OCI-LY1 (cell line): ENCODE measurements around the gene C13orf46.

ENCODE experiments used
- H2AFZ ChIP-seq: fragments of 200-600 bp; sonication (generic), shearing (Covaris generic); 2 replicates; pipeline ENCODE4 v1.6.0; 2014; ENCODE audit warnings: antibody characterized with exemption, mild to moderate bottlenecking, low read length
- H3F3A ChIP-seq: fragments of 200-600 bp; sonication (generic), shearing (Covaris generic); 2 replicates; pipeline ENCODE4 v1.6.0; 2014; ENCODE audit warnings: mild to moderate bottlenecking, antibody characterized with exemption, low read length, moderate library complexity; ENCODE audit not compliant: insufficient read depth
- H3K27ac ChIP-seq: fragments of 200-600 bp; sonication (generic); 2 replicates; pipeline ENCODE4 v1.5.1; 2014; ENCODE audit warnings: low read length, mixed run types, mild to moderate bottlenecking, low read depth; ENCODE audit not compliant: poor library complexity, severe bottlenecking
- H3K27me3 ChIP-seq: fragments of 200-600 bp; sonication (generic); 2 replicates; pipeline ENCODE4 v1.6.0; 2014; ENCODE audit warnings: antibody characterized with exemption, mild to moderate bottlenecking, low read length, moderate library complexity; ENCODE audit not compliant: insufficient read depth
- H3K36me3 ChIP-seq: fragments of 200-600 bp; sonication (generic); 2 replicates; pipeline ENCODE4 v1.6.1; 2014; ENCODE audit warnings: mild to moderate bottlenecking, antibody characterized with exemption, low read length, moderate library complexity, mixed read lengths; ENCODE audit not compliant: insufficient read depth
- H3K4me1 ChIP-seq: fragments of 200-600 bp; sonication (generic); 2 replicates; pipeline ENCODE4 v1.5.1; 2014; ENCODE audit warnings: mild to moderate bottlenecking, low read length, moderate library complexity; ENCODE audit not compliant: insufficient read depth, severe bottlenecking
- H3K4me2 ChIP-seq: fragments of 200-600 bp; sonication (generic), shearing (Covaris generic); 2 replicates; pipeline ENCODE4 v1.6.1; 2014; ENCODE audit warnings: low read length
- H3K4me3 ChIP-seq: fragments of 200-600 bp; sonication (generic); 2 replicates; pipeline ENCODE4 v1.5.1; 2014; ENCODE audit warnings: low read length, low read depth, mild to moderate bottlenecking, mixed read lengths; ENCODE audit not compliant: poor library complexity, severe bottlenecking
- H3K79me2 ChIP-seq: fragments of 200-600 bp; shearing (Covaris generic); 2 replicates; pipeline ENCODE4 v1.6.1; 2016; ENCODE audit warnings: mixed run types, low read length, mixed read lengths; ENCODE audit not compliant: insufficient read depth
- H3K9ac ChIP-seq: fragments of 200-600 bp; sonication (generic), shearing (Covaris generic); 2 replicates; pipeline ENCODE4 v1.6.1; 2014; ENCODE audit warnings: mild to moderate bottlenecking, low read length, mixed read lengths
- H3K9me2 ChIP-seq: fragments of 200-600 bp; sonication (generic), shearing (Covaris generic); 2 replicates; pipeline ENCODE4 v1.6.1; 2014; ENCODE audit warnings: low read depth, mild to moderate bottlenecking, low read length, mixed read lengths
- H3K9me3 ChIP-seq: fragments of 200-600 bp; shearing (Covaris generic); 2 replicates; pipeline ENCODE4 v1.6.1; 2014; ENCODE audit warnings: low read length, mixed read lengths
- H4K20me1 ChIP-seq: fragments of 200-600 bp; sonication (generic), shearing (Covaris generic); 2 replicates; pipeline ENCODE4 v1.6.0; 2016; ENCODE audit warnings: mild to moderate bottlenecking, low read length; ENCODE audit not compliant: insufficient read depth
- CTCF ChIP-seq: fragments of 200-600 bp; sonication (generic), shearing (Covaris generic); IDR thresholded peaks from 2 replicates; pipeline ENCODE4 v1.5.1; 2017; ENCODE audit warnings: mild to moderate bottlenecking, antibody characterized with exemption, low read length, moderate library complexity, mixed read lengths
- EZH2 ChIP-seq: fragments of 200-600 bp; sonication (generic), shearing (Covaris generic); IDR thresholded peaks from 2 replicates; pipeline ENCODE4 v1.8.0; 2017; ENCODE audit warnings: borderline replicate concordance, mixed run types, mild to moderate bottlenecking, antibody characterized with exemption, low read length, moderate library complexity, mixed read lengths

C13orf46 gene

DNA sequence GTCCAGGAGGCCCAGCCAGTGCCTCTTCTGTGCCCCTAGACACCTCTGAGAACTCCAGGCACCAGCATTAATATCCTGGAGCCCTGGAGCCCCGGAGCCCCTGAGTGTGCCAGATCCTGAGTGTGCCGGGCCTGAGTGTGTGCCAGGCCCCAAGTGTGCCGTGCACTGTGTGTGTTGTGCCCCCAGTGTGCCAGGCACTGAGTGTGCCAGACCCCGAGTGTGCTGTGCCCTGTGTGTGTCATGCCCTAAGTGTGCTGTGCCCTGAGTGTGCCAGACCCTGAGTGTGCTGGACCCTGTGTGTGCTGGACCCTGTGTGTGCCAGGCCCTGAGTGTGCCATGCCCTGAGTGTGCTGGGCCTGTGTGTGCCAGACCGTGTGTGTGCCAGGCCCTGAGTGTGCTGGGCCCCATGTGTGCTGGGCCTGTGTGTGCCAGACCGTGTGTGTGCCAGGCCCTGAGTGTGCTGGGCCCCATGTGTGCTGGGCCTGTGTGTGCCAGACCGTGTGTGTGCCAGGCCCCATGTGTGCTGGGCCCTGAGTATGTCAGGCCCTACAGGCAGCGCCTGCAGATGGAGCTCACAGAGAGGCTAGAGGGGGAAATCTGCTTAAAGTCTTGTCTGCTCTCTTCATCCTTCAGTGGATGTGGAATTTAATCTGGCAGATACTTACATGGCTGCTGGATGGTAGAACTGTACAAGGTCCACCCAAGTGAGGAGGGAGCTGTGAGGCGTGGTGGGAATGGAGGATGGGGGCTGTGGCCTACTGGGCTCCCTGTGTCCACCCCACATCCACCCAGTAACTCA is 53.9 kb downstream of the C13orf46 start:
- Histone ChIP-seq H3K9me2 (no peaks in the 10 kb centered on the region), H3K36me3 (no peaks in the 10 kb centered on the region; the same call in 1 of the 2 replicates), H3K4me2 (no peak overlapping the region), H3K27me3 (peaks cover 7% of the 10 kb centered on the region; the same call in 1 of the 2 replicates), H3K9me3 (peaks cover 3% of the 10 kb centered on the region; the same call in 1 of the 2 replicates), H3F3A (no peaks in the 10 kb centered on the region), H3K4me3 (no peak overlapping the region), H3K79me2 (no peaks in the 10 kb centered on the region), H3K27ac (no peak overlapping the region), H3K4me1 (no peaks in the 10 kb centered on the region), H3K9ac (no peak overlapping the region), H2AFZ (no peak overlapping the region), H4K20me1 (no peaks in the 10 kb centered on the region)
- TF ChIP-seq EZH2 (no peak), CTCF (no peak)

DNA sequence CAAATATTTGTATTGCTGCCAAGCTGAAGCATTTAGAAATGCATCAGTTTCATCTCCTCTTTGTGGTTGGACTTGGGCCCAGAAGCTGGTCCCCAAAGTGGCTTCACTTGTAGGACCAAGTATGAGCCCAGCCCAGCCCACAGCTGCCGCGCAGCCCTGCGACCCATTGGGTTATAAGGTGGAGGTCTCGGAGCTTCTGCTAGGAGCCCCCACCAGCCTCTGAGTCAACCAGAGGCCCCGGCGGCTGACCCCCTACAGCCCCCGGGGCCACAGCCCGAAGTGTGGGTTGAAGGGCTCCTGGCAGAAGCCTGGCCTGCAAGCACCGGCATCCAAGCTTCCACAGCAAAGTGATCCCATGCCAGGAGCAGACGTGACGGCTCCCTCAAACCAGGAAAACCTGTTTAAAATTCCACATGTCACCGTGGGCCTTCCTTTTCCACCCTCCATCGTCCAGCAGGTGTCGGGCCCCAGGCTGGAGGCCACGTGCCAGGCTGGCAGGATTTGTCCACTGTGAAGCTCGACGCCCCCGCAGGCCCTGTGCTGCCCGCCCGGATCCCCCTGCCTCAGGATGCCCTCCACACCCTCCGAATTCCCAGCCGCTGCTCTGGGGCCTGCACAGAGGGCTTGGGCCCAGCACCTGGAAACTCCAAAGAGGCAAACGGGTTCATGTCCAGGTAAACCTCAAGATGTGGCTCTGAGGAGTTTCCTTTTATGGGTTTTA is 54.7 kb downstream of the C13orf46 start:
- H3K4me2 ChIP-seq = no peak overlapping the region
- H3K79me2 ChIP-seq = no peaks in the 10 kb centered on the region
- no peaks in the 10 kb centered on the region for H4K20me1 ChIP-seq
- no peaks in the 10 kb centered on the region; the same call in 1 of the 2 replicates for H3K36me3 ChIP-seq
- H3K9ac ChIP-seq = no peak overlapping the region
- peaks cover 3% of the 10 kb centered on the region; the same call in 1 of the 2 replicates for H3K9me3 ChIP-seq
- no peak overlapping the region for H3K27ac ChIP-seq
- H3F3A ChIP-seq = no peaks in the 10 kb centered on the region
- TF ChIP-seq EZH2 = no peak
- TF ChIP-seq CTCF = no peak
- H2AFZ ChIP-seq = no peak overlapping the region
- H3K4me3 ChIP-seq = no peak overlapping the region
- H3K9me2 ChIP-seq = no peaks in the 10 kb centered on the region
- no peaks in the 10 kb centered on the region for H3K4me1 ChIP-seq
- H3K27me3 ChIP-seq = peaks cover 7% of the 10 kb centered on the region; the same call in 1 of the 2 replicates

- H3K27me3 ChIP-seq = peaks cover 7% of the 10 kb centered on the region; the same call in 1 of the 2 replicates
- H3K27ac ChIP-seq = no peak overlapping the region
- H3K9ac ChIP-seq = no peak overlapping the region
Observed at GRCh38 chr13:113918580-113918979, 55.3 kb downstream of the C13orf46 start.

More at GRCh38 chr13:113918580-113918979, 55.3 kb downstream of the C13orf46 start:
- Histone ChIP-seq H2AFZ (no peak overlapping the region), H4K20me1 (no peaks in the 10 kb centered on the region), H3K9me3 (peaks cover 3% of the 10 kb centered on the region; the same call in 1 of the 2 replicates), H3K36me3 (no peaks in the 10 kb centered on the region; the same call in 1 of the 2 replicates), H3K4me1 (no peaks in the 10 kb centered on the region), H3K9me2 (no peaks in the 10 kb centered on the region), H3K79me2 (no peaks in the 10 kb centered on the region), H3K4me2 (no peak overlapping the region), H3F3A (no peaks in the 10 kb centered on the region), H3K4me3 (no peak overlapping the region)
- TF ChIP-seq CTCF (no peak), EZH2 (no peak)
